NCI-H510A treated with DMSO at 0.1 percent for 48 hours (cell line): ENCODE measurements around the gene RIPK4.
"Not testable (repeated sequence)": the region's sequence is repeated elsewhere in the genome, so short reads cannot be mapped to it uniquely, and the experiment has no call there.

Source experiments
- DNase-seq: peaks from one replicate; lab custom pipeline; 2025; lab: John Stamatoyannopoulos, UW

RIPK4 gene

DNA sequence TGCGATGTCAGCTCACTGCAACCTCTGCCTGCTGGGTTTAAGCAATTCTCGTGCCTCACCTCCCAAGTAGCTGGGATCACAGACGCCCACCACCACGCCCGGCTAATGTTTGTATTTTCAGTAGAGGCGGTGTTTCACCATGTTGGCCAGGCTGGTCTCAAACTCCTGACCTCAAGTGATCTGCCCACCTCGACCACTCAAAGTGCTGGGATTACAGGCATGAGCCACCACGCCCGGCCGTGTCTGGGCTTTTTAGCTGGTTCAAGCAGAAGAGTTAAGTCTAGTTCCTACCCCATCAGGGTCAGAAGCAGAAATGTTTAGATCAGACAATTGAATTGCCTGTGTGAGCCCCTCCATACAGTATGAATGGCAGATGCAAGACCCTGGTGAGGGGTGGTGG is 27.7 kb upstream of the RIPK4 start:
- no peak for DNase-seq

DNA sequence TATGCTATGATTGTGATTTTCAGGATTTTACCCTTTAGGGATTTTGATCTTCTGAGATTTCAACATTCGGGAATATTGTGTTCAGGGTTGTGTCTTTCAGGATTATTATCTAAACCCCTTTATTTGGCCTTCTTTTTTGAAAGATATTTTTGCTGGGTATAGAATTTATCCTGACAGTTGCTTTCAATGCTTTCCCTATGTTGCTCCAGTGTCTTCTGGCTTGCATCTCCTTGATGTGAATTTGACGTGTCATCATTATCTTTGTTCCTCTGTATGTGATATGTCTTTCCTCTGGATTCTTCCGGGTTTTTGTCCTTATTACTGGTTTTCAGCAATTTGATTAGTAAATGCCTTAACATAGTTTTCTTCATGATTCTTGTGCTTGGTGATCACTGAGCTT is 25.9 kb upstream of the RIPK4 start:
- no peak for DNase-seq

DNA sequence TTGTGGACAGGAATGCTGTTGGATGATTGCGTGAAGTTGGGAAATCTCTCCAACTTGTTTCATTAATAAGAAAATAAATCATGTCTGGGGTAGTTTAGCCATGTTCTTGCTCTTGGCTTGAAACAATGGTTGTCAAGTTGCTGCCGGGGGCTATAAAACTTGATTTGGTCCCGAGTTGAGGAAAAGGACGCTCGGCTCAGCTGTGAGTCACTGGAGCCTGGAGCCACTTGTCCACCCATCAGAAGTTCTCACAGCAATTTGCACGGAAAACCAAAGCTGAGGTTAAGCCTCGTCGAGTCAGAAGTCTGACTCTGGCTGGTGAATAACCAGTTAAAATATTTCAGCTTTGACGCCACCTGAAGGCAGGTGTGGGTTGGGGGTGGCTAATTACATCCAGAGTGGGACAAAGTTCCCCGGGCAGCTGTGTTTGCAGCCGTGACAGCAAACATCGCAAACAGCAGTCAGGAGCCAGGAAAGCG is 19.7 kb upstream of the RIPK4 start:
- DNase-seq = peak; percentile 47

DNA sequence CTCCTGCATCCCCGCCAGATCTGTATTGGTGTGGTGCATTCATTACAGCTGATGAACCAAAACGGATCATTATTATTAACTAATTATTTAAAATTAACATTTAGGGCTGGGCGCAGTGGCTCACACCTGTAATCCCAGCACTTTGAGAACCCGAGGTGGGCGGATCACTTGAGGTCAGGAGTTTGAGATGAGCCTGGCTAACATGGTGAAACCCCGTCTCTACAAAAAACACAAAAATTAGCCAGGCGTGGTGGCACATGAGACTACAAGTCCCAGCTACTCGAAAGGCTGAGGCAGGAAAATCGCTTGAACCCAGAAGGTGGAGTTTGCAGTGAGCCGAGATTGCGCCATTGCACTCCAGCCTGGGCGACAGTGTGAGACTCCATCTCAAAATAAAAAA is 18.4 kb upstream of the RIPK4 start:
- DNase-seq = not testable (repeated sequence)

DNA sequence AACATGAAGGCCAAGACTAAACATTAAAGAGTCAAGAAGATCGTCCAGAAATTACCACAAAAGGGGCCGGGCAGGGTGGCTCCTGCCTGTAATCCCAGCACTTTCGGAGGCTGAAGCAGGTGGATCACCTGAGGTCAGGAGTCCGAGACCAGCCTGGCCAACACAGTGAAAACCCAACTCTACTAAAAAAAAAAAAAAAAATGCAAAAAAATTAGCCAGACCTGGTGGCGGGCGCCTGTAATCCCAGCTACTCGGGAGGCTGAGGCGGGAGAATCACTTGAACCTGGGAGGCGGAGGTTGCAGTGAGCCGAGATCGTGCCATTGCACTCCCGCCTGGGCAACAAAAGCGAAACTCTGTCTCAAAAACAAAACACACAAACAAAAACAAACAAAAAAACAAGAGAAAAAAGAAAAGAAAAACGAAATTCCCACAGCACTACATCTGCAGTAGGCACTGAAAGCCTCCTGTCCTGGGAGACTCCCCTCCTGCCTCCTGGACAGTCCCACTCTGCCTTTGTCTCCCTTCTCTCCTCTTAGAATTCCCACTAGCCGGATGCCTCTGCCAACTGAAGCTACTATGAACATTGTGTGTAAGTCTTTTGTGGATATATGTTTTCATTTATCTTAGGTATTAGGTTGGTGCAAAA is 17.7 kb upstream of the RIPK4 start:
- no peak for DNase-seq

DNA sequence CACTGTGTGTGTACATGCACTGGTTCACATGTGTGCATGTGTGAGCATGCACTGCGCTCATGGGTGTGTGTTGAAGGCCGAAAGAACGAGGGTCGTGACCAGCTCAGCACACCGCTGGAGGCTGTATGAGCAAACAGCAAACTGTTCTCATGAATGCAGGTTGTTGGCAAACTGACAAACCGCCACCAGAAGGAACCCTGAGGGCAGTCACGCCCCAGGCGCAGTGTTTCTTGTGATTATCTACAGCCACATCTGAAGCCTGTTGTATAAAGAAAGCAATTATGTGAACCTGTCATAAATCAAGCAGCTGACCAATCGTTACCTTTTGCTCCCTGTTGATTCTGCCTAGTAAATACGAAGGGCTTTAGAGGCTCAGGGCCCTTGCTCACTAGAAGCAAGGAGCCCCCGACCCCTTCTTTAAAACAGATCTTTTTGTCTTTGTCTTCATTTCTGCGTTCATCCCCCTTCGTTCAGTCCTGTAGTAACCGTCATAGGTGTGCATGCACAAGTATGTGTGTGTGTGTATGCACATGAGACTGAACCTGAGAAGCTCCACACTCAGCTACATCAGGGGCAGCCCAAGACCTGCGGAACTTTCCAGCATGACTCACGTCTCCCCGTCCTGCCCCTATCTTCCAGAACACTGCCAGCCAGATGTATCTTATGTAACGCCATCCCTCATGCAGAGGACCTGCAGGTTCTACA is 16.8 kb upstream of the RIPK4 start:
- no peak for DNase-seq

DNA sequence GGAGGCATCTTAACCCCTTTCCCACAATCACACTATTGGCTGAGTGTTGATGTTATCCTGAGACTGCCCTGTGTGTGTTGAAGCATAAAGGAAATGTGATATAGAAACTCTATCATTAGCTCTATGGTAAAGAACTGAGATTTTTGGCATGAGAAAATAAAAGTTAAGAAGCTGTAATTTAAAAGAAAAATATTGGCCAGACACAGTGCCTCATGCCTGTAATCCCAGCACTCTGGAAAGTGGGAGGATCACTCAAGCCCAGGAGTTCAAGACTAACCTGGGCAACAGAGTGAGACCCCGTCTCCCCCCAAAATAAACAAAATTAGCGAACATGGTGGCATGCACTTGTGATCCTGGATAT is 14.2 kb upstream of the RIPK4 start:
- no peak for DNase-seq

DNA sequence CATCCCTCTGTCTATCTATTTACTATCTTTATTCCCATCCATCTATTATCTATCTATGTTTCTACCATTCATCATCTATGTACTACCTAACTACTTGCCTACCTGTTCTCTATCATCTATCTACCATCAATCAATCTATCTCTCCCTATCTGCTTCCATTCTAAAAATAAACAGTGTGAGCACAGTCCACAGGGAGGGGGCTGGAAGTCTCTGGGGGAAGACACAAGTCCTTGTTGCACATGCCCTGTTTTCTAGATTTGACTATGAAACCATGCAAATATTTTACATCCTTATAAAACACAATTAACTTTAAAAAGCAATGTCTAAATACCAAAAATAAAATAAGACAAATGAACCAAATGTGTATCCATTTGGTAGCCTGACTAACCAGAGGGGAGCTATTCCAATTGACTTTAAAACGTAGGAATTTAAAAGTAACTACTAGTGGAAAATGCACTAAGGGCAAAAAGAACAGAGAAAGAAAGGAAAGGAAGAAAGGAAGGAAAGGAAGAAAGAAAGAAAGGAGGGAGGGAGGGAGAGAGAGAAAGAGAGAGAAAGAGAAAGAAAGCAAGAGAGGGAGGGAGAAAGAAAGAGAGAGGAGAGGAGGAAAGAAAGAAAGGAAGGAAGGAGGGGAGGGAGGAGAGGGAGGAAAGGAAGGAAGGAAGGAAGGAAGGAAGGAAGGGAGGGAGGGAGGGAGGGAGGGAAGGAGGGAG is 13.6 kb upstream of the RIPK4 start:
- DNase-seq = no peak

DNA sequence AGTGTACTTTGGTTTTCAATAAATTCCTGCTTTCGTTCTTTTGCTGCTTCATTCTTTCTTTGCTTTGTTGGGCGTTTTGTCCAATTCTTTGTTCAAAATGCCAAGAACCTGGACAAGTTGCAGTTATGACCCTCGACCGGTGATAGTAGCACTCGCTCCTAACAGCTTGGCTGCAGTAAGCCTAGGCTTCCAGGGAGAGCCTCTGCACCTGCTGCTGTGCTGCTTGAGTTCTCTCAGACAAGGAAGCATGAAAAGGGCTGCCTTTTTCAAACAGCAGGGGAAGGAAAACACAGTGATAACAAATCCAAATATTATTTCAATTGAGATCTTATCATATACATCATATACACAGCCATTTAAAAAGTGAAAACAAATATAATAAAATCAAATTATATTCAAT is 12.8 kb upstream of the RIPK4 start:
- DNase-seq = peak; percentile 85

DNA sequence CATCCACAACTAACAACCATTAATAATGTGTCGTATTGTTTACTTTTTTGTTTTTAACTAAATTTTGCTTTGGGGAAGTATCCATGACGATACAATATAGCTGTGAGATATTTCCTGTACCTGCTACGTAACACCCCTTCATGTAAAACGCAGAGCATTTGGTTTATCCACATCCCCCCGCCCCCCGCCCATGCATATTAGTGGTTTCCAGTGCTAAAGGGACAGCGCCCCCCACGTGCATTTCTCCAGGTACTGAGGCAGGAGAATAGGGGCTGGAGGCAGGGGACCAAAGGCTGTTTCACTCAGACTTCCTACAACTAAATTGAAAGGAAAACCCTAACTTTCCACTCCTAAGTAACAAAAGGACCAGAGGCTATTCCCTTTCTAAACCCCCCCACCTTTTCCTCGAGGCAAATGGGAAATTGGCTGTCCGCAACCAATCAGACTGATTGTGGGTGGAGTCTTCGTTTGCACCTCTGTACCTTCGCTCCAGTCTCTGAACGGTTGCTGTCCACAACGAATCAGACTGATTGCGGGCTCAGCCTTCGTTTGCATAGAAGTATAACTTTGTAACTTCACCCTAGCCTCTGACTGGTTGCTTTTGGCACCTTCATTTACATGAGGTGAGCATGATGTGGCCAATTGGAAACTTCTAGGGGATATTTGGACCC is 12.2 kb upstream of the RIPK4 start:
- peak; percentile 90 for DNase-seq

DNA sequence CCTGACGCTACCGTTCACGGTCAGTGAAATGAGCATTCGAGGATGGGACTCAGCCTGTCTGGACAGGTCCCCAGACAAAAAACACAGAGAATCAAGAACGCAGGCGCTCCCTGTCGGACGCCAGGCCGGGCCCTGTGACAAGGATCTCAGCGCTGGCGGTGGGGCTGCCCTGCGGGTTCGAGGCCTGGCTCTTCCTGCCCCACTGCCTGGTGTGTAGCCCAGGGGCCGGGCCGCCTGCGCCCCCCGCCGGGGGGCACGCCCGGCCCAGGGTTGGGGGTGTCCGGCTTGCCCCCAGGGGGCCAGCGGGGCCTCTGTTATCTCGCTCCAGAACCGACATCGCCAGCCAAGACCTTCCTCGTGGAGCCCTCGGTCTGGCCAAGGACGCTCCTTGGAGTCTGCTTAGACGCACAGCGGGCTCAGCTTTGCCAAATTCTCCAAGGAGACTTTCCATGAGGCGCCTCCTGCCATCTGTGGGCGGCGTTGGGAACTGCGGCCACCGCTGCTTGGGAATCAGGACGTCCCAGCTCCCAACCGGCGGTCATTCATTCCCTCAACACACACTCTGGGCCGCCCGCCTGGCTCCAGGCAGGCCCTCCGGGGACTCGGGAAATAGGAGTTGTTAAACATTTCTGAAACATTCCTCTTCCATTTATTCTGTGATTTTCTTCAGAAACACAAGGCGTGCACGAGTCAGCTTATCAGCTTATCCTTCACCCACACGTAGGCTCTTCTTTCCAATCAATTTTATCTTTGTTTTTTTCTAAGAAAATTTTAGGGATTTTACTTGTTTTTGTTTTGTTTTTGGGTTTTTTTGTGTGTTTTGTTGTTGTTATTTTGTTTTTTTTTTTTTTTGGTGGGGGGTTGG is 11.3 kb upstream of the RIPK4 start:
- peak; percentile 46 for DNase-seq

DNA sequence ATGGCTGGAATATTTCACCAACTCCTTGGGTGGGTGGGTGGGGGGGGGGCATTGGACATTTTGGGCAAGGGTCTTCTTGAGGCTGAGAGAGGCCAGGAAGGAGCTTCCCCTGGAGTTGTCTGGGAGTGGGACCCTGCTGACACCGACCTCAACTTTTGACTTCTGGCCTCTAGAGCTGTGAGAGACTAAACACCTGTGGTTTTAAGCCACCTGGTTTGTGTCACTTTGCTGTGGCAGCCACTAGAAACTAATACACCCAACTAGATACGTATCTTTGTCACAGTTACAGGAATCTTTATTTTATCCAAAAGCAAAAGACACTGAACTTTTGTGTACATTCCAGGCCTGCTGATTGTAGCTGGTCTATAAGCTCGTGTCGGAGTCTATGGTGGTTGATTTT is 9.9 kb upstream of the RIPK4 start:
- no peak for DNase-seq

DNA sequence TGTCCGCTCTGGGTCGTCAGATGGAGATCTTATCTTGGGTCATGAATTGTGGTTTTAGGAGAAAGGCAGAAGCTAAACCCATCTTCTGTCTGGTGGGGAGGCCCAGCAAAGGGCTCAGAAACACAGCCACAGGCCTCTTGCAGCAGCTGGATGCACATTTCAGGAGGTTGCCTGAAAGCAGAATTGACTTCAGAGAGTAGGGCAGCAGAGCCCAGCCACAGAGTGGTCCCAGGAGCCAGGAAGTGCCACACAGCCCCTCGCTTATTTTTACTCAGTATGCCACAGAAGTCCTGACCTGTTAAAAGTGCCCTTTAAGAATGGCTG is 8.3 kb upstream of the RIPK4 start:
- no peak for DNase-seq

DNA sequence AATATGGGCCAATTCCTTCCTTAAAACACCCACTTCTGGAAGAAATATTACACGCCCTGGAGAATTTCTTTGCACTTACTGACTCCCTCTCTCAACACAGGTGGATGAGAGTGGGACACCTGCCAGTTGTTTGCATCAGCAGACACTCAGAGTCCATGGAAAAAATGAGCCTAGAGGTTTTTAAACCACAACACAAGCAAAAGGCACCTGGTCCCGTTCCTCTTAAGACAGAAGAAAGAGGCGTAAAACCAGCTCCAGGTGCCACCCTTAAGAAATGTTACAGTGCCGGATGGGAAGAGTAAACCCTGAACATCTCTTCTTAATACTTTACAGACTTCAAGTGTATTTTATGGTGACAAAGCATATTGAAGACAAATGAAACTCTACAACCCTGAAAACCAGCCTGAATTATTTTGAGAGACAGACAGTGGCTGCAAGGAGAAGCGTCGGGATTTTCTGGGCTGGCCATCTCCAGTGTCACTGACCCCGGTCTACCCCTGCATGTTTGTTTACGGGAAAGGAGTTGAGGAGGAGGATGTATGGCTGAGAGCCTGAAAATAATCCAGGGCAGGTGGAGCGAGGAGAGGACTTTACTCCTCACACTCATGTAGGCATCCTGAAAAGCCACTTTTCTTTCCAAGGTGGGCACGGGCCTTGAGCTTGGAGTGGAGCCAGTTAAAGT is 7.8 kb upstream of the RIPK4 start:
- peak; percentile 93 for DNase-seq

DNA sequence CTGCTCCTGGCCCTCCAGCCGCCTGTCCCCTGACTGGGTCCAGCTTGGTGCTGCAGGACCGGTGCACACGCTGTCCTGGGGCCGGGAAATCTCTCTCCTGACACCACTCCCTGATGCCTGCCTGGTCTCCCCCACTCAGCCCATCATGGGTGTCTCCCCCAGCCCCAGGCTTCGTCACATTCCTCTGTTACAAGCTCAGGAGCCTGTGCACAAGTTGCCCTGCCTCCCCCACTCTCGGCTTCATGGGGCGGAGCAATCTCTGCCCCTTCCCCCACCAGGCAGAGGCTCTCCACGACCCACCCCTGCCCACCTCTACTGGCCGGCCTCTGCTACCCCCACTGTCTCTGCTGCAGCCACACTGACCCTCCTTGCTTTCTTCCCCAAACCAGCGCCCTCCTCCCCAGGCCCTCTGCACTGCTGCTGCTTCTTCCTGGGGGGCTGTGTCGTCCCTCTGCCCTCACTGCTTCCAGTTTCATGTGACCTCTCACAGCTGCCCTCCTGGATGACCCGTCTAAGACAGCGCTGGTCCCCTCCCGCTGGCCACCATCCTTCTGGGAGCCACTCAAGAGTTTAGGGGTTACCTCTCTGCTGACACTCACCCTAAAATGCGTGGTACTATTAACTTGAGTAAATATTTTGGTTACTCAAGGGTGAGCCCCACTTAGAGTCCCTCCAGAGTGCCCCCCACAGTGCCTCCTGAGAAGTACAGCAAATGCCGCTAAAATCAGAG is 5.7 kb upstream of the RIPK4 start:
- DNase-seq = no peak

DNA sequence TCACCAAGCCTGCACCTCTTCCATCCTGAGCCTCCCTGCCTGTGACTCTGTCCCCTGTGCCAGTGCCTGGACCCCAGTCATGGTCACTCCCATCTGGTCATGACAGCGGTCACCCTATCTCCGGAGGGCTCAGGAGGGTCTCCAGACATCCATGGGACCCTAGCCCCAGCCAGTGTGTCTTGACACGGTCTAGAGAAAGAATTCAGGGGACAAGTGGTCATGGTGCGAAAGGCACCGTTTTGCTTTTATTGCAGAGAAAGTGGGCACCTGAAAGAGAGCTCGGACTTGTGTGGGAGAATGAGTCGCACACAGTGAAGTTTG is 4.7 kb upstream of the RIPK4 start:
- DNase-seq = no peak

DNA sequence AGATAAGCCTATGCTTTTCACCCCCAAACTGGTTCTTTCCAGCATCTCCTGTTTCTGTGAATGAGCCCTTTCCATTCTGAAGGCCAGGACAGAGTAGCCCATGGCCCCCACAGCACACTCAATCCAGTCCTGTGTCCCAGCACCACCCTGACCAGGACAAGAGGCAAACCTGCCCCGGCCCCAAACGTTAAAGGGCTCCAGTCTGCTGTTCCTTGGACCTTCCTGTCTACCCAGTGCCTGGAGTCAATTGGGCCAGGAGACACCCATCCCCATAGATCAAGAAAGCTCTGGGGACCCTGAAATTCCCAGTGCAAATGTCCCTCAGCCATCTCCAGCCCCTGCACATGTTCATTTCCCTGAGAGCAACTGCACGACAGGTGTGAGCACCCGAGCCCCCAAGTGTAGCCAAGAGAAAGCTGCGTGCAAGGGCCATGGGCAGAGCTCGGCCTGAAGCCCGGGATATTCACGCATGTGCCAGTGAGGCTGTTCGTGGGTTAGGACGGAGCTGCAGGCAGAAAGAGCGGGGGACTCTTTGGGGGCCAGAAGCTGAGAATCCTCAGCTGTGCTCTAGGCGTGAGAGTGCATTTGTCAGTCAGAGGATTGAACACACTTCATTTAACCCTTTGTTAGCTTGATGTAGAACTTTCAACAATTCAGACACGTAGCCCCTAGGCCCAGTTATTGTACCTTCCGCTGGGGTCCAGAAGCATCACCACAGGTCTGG is 4.2 kb upstream of the RIPK4 start:
- DNase-seq = no peak

DNA sequence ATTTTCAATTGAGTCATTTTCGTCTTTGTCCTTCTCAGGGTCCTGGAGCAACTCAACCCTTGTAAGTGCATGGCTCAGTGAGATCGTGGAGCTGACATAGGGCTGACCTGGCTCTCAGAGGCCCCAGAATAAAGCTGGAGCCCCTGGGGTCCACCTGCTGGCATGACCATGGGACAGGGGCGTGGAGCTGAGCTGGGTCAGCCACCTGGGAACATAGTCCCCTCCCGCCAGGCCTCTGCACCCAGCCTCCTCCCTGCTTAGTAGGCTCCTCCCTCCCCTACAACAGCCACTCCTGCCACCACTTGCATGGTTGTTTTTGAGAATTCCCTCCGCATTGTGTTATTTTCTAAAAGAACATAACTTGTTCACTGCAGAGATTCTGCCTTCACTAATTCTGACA is 3.1 kb upstream of the RIPK4 start:
- no peak for DNase-seq

DNA sequence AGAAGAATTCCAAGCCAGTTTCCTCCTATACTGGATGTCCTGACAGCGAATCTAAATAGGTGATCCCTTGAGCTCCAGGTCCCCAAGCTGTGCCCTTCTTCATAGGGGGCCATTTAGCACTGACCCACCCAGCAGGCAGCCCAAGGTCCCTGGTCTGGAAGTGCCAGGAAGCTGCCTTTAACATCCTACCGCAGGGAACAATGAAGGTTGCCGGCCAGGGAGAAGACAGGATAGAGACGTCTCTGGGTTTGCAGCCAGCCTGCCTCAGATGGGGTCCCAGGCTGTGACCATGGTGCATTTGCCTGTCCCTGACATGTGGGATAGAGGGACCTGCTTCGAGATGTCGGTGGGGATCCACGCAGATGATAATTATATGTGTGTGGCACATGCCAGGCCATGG is 2.7 kb upstream of the RIPK4 start:
- no peak for DNase-seq

DNA sequence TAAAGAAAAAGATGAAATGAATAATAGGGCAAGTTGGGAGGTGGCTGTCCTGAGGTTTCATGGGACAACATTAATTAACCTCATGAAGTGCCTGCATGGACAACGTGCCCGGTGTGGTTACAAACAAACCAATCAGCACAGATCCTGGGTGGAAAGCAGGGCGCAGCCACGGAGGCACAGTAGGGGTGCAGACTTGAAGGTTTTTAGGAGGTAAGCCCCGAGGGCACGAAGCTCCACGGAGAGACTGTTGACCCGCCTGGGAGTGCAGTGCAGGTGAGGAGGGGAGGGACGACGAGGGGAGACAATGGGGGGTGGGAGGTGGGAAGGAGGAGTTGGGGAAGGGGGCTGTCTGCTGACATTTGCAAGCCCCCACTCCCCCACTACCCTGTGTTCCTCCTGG is 2.3 kb upstream of the RIPK4 start:
- DNase-seq = no peak
